ENCODE measurements around the gene ANXA10.
"Not testable (repeated sequence)": the region's sequence is repeated elsewhere in the genome, so short reads cannot be mapped to it uniquely, and the experiment has no call there.

ANXA10 gene

GRCh38 chr4:168092176-168092712, at the start of gene ANXA10:
Gene ANXA10, plus strand, starts transcription at chr4:168092537. Its CDS starts 164 bp downstream, at chr4:168092701.
- DNase-seq (ENCODE audit: low read depth in 2 of 2) = no peak

GRCh38 chr4:168045354-168045753, 47.0 kb upstream of the ANXA10 start:
- no peak for DNase-seq (ENCODE audit: low read depth in 2 of 2)

GRCh38 chr4:168050002-168050401, 42.3 kb upstream of the ANXA10 start:
- DNase-seq (ENCODE audit: low read depth in 2 of 2) = no peak

- DNase-seq (ENCODE audit: low read depth in 2 of 2) = no peak
Measured at GRCh38 chr4:168051526-168051925, 40.8 kb upstream of the ANXA10 start.

GRCh38 chr4:168057412-168057811, 34.9 kb upstream of the ANXA10 start:
- no peak for DNase-seq (ENCODE audit: low read depth in 2 of 2)

- no peak for DNase-seq (ENCODE audit: low read depth in 2 of 2)
Measured at GRCh38 chr4:168059251-168059650, 33.1 kb upstream of the ANXA10 start.

GRCh38 chr4:168063031-168063430, 29.3 kb upstream of the ANXA10 start:
- no peak for DNase-seq (ENCODE audit: low read depth in 2 of 2)

- DNase-seq (ENCODE audit: low read depth in 2 of 2) = no peak
Measured at GRCh38 chr4:168070903-168071302, 21.4 kb upstream of the ANXA10 start.

- no peak for DNase-seq (ENCODE audit: low read depth in 2 of 2)
Measured at GRCh38 chr4:168071304-168071703, 21.0 kb upstream of the ANXA10 start.

- DNase-seq (ENCODE audit: low read depth in 2 of 2) = no peak
Measured at GRCh38 chr4:168074861-168075260, 17.5 kb upstream of the ANXA10 start.

GRCh38 chr4:168076989-168077725, 15.2 kb upstream of the ANXA10 start:
- peak; percentile 29 to 50 for DNase-seq (ENCODE audit: low read depth in 2 of 2)

GRCh38 chr4:168077726-168078239, 14.6 kb upstream of the ANXA10 start:
- no peak for DNase-seq (ENCODE audit: low read depth in 2 of 2)

GRCh38 chr4:168082379-168082778, 10.0 kb upstream of the ANXA10 start:
- DNase-seq (ENCODE audit: low read depth in 2 of 2) = no peak

- DNase-seq (ENCODE audit: low read depth in 2 of 2) = no peak
Measured at GRCh38 chr4:168095776-168096406, 3.6 kb downstream of the ANXA10 start.

- no peak for DNase-seq (ENCODE audit: low read depth in 2 of 2)
Measured at GRCh38 chr4:168096407-168096784, 4.1 kb downstream of the ANXA10 start.

GRCh38 chr4:168097161-168097560, 4.8 kb downstream of the ANXA10 start:
- no peak for DNase-seq (ENCODE audit: low read depth in 2 of 2)

GRCh38 chr4:168098248-168098717, 5.9 kb downstream of the ANXA10 start:
- DNase-seq (ENCODE audit: low read depth in 2 of 2) = no peak

- DNase-seq (ENCODE audit: low read depth in 2 of 2) = no peak
Measured at GRCh38 chr4:168099195-168099594, 6.9 kb downstream of the ANXA10 start.

GRCh38 chr4:168101026-168101425, 8.7 kb downstream of the ANXA10 start:
- DNase-seq (ENCODE audit: low read depth in 2 of 2) = no peak

GRCh38 chr4:168102403-168102802, 10.1 kb downstream of the ANXA10 start:
- no peak for DNase-seq (ENCODE audit: low read depth in 2 of 2)

- DNase-seq (ENCODE audit: low read depth in 2 of 2) = no peak
Measured at GRCh38 chr4:168109527-168109926, 17.2 kb downstream of the ANXA10 start.

- DNase-seq (ENCODE audit: low read depth in 2 of 2) = not testable (repeated sequence)
Measured at GRCh38 chr4:168113059-168113458, 20.7 kb downstream of the ANXA10 start.

- no peak for DNase-seq (ENCODE audit: low read depth in 2 of 2)
Measured at GRCh38 chr4:168118116-168118655, 25.8 kb downstream of the ANXA10 start.
